ENCODE data around the gene SNCAIP. TPM values are rescaled to one million over a fixed set of nuclear protein-coding genes. Genes with fewer than 3 reads are reported as not detected.

The SNCAIP gene
- total RNA-seq, 1 experiment from 2014 or later = not detected

GRCh38 chr5:122424132-122424531 lies 112.1 kb downstream of the SNCAIP start:
- Histone ChIP-seq H3K36me3 (ENCODE audit: control insufficient read depth, insufficient read depth, low read length) (no peaks in the 10 kb centered on the region), H3K27ac (ENCODE audit: low read length) (no peak overlapping the region), H3K4me3 (ENCODE audit: low read depth in 2 of 2, low read length in 2 of 2) (no peak overlapping the region), H3K27me3 (ENCODE audit: control insufficient read depth, insufficient read depth, low read length) (no peaks in the 10 kb centered on the region; the same call in 1 of the 2 replicates), H3K4me1 (ENCODE audit: control insufficient read depth, insufficient read depth, low read length) (no peaks in the 10 kb centered on the region), H3K9me3 (ENCODE audit: control insufficient read depth, insufficient read depth, low read depth, low read length) (no peaks in the 10 kb centered on the region)
- TF ChIP-seq TCF7L2 (IDR thresholded peaks at IDR 0.05; ENCODE audit: low read depth, low read length) = no peak
- no peak for TF ChIP-seq CTCF (IDR thresholded peaks at IDR 0.05)
- no peak for TF ChIP-seq POLR2AphosphoS5 (IDR thresholded peaks at IDR 0.05; ENCODE audit: low read depth, low read length)
- no peak for TF ChIP-seq REST (IDR thresholded peaks at IDR 0.05; ENCODE audit: insufficient read depth in 1 of 2, low read depth in 2 of 2, low read length in 1 of 2)
- TF ChIP-seq SIN3A (IDR thresholded peaks at IDR 0.05; ENCODE audit: borderline replicate concordance, insufficient read depth, low read depth, low read length) = no peak
- DNase-seq (ENCODE audit: low read depth, low spot score) (no peak), ATAC-seq (no peak)
- in situ Hi-C loops (cut with HindIII; ENCODE audit: low pct_unique_long_range_greater_than_20kb, low sequenced_read_pairs) (no loop called here), intact Hi-C loops (cut with micrococcal nuclease; ENCODE audit: unreplicated experiment) (no loop called here)
- ChIA-PET POLR2A (no interaction called here), CTCF (no interaction called here)
- BruUV-seq (replicated peaks) = no TSS peak

GRCh38 chr5:122426301-122426700 lies 114.3 kb downstream of the SNCAIP start:
- ATAC-seq (no peak), DNase-seq (ENCODE audit: low read depth, low spot score) (no peak)
- no peaks in the 10 kb centered on the region for H3K36me3 ChIP-seq (ENCODE audit: control insufficient read depth, insufficient read depth, low read length)
- H3K27me3 ChIP-seq (ENCODE audit: control insufficient read depth, insufficient read depth, low read length) = no peaks in the 10 kb centered on the region
- in situ Hi-C loops (cut with HindIII; ENCODE audit: low pct_unique_long_range_greater_than_20kb, low sequenced_read_pairs) (no loop called here), intact Hi-C loops (cut with micrococcal nuclease; ENCODE audit: unreplicated experiment) (no loop called here)
- H3K27ac ChIP-seq (ENCODE audit: low read length) = no peak overlapping the region
- BruUV-seq (replicated peaks) = no TSS peak
- ChIA-PET POLR2A (no interaction called here), CTCF (no interaction called here)
- TF ChIP-seq REST (IDR thresholded peaks at IDR 0.05; ENCODE audit: insufficient read depth in 1 of 2, low read depth in 2 of 2, low read length in 1 of 2) = no peak
- TF ChIP-seq TCF7L2 (IDR thresholded peaks at IDR 0.05; ENCODE audit: low read depth, low read length) = no peak
- no peak for TF ChIP-seq SIN3A (IDR thresholded peaks at IDR 0.05; ENCODE audit: borderline replicate concordance, insufficient read depth, low read depth, low read length)
- TF ChIP-seq POLR2AphosphoS5 (IDR thresholded peaks at IDR 0.05; ENCODE audit: low read depth, low read length) = no peak
- TF ChIP-seq CTCF (IDR thresholded peaks at IDR 0.05) = no peak
- H3K4me3 ChIP-seq (ENCODE audit: low read depth in 2 of 2, low read length in 2 of 2) = no peak overlapping the region
- H3K4me1 ChIP-seq (ENCODE audit: control insufficient read depth, insufficient read depth, low read length) = no peaks in the 10 kb centered on the region
- no peaks in the 10 kb centered on the region for H3K9me3 ChIP-seq (ENCODE audit: control insufficient read depth, insufficient read depth, low read depth, low read length)
